ENCODE measurements around the gene LIG4.
"Not testable (repeated sequence)": the region's sequence is repeated elsewhere in the genome, so short reads cannot be mapped to it uniquely, and the experiment has no call there.

LIG4 gene

DNA sequence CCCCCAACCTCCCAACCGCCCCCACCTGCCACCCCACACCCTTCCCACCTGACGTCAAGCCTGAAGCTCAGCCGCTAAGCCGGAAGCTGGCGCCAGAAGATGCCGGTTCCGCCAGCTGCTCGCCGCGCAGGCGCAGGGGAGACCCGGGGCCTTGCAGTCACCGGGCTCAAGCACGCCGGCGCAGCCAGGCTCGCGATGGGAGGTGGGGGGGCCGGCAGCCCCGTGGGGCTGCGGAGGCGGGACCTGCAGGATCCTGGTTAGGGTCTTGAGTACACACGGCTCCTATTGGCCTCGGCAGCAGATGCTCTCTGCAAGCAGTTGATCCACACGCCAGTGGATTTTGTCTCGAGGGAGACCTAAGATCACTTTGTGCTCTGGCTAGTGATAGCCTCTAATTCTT is at the start of gene LIG4:
Gene LIG4 (minus strand): TSS at position 101 of the 400 bp plus-strand sequence. CDS start 4,268 bp downstream, outside the sequence.
- DNase-seq (ENCODE audit: low read depth, low spot score) = peak; percentile 98

GRCh38 chr13:108263621-108264355 is 48.5 kb upstream of the LIG4 start:
- no peak for DNase-seq (ENCODE audit: low read depth, low spot score)

DNA sequence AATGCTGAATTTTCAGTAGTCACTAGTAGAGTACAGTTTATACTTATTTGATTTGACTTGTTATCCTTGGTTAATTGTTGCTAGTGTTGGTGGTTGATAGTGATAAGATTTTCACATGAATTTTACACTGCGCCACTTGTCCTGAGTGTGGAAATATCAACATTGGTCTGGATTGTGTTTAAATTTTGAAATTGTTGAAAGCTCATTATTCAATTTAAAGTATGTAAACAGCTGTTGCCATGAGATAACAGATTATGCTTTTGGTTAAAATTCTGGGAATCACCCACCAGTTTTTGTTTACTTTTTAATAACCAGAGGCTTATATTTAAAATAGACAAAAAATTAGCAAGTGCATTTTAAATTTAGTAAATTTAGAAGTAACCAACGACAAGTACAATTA is 41.9 kb upstream of the LIG4 start:
- no peak for DNase-seq (ENCODE audit: low read depth, low spot score)

DNA sequence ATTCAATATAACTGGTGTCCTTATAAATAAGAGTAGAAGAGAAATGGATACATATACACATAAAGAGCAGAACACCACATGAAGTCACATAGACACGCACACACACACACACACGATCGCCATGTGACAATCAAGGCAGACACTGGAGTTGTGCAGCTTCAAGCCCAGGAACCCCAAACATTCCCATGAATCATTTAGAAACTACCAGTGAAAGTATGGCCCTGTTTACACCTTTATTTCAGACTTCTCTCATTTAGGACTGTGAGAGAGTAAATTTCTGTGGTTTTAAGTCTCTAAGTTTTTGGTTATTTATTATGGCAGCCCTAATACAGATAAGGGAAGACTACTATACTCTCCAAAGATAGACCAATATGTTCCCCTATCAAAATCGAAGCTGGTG is 33.8 kb upstream of the LIG4 start:
- no peak for DNase-seq (ENCODE audit: low read depth, low spot score)

DNA sequence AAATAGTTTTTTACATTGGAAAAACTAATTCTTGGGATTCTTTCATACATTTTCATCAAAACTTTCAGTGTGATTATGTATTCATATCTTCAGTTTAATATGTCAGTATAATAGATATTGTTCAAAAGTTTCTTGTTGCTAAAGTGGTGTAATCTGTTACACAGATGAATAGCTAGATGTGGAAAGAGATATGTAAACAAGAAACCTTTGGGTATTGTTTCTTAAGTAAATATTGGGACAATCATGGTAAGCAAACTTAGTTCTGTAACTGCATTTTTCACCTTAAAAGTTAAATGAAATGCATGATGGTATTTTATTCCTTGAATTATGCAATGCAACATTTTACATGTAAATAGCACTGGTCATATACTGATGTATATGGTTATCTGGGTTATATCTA is 15.0 kb upstream of the LIG4 start:
- DNase-seq (ENCODE audit: low read depth, low spot score) = no peak

- DNase-seq (ENCODE audit: low read depth, low spot score) = peak; percentile 65
Observed at GRCh38 chr13:108227651-108228272, 12.4 kb upstream of the LIG4 start.

DNA sequence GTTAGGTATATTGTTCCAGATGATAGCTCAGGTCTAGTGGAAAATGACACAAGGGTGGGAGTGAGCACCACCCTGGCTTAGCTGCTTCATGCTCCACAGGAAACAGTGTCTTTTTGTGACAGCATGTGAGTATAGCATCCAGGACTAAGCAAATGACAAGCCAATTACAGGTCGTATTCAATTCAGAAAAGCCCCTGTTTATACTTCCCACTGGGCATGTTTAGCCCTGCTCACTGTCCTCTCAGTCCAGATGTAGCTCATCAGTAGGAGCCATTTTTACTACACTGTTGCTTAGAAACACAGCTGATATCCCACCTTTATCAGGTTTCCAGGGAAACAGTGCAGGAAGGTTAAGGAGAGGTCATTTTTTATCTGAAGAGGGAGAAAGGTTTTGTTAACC is 10.8 kb upstream of the LIG4 start:
- no peak for DNase-seq (ENCODE audit: low read depth, low spot score)

DNA sequence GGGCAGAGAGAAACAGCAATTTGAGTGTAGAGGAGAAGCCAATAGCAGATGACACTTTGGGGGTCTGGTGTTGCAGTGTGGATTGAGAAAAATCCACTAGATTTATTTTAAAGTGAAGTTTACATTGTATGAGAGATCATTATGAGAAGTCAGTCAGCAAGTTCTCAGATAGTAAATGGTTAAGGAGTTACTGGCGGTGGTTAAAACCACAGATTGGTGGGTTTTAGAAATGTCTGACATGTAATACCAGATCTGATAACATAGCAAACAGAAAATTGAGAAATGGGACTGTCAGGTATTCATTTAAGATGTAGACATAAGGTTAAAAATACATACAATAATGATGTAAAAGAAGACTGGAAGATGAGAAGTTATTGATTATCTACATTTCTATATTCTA is 10.1 kb upstream of the LIG4 start:
- DNase-seq (ENCODE audit: low read depth, low spot score) = peak; percentile 17

GRCh38 chr13:108223687-108224503 is 8.6 kb upstream of the LIG4 start:
- no peak for DNase-seq (ENCODE audit: low read depth, low spot score)

- no peak for DNase-seq (ENCODE audit: low read depth, low spot score)
Observed at GRCh38 chr13:108220041-108220440, 4.7 kb upstream of the LIG4 start.

- DNase-seq (ENCODE audit: low read depth, low spot score) = peak; percentile 97
Observed at GRCh38 chr13:108218044-108218974, 3.0 kb upstream of the LIG4 start, which contains the start of gene ABHD13. ABHD13 (plus strand) TSS chr13:108218392; CDS start chr13:108229219, 10,827 bp downstream.

DNA sequence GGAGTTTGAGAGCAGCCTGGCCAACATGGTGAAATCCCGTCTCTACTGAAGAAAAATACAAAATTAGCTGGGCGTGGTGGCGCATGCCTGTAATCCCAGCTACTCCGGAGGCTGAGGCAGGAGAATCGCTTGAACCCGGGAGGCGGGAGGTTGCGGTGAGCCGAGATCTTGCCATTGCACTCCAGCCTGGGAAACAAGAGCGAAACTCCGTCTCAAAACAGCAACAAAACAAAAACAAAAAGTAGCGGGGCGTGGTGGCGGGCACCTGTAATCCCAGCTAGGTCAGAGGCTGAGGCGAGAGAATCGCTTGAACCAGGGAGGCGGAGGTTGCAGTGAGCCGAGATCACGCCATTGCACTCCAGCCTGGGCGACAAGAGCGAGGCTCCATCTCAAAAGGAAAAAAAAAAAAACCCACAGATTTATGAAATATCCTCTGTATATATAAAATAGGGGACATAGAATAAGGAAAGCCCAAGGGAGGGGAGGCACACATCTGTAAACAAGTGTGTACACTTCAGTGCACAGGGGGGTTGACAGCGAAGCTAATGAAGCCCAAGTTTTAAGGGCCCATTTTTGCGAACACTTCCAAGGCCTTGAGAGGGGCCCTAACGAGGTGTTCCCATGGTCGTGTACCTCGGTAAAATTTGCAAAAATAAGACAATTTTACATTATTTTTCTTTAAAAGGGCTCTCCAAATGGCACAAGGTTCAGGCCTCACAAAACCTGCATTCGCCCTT is 2.1 kb upstream of the LIG4 start:
- not testable (repeated sequence) for DNase-seq (ENCODE audit: low read depth, low spot score)

DNA sequence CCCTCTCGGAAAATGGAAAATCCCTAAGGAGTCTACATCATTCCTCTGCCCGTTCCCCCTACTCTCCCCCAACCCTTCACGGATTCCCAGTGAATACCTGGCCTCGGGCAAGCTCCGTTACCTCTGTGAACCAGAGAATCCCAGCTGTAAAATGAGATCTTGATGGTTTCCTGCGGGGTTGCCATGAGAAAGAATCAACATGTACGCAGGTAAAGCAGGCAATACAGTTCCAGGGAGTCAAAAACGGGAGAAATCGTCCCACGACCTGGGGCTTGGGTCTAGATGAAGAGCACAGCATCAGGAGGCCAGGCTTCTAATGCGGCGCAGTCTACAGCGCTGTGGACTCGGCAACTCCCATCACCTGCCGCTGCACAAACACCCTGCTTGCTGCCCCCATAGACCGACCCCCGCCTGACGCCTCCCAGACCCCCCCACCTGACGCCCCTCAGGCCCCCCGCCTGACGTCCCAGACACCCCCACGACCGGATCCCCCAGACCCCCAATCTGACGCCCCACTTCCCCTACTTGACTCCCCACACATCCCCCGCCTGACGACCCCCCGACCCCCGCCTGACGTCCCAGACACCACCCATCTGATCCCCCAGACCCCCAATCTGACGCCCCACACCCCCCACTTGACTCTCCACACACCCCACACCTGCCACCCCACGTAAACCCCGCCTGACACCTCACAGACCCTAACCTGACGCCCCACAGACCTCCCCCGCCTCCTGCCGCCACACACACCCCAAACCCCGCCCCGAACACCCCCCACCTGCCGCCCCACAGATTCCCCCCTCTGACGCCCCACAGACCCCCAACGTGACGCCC is 680 bp downstream of the LIG4 start:
- DNase-seq (ENCODE audit: low read depth, low spot score) = peak; percentile 41

- DNase-seq (ENCODE audit: low read depth, low spot score) = peak; percentile 44
Observed at GRCh38 chr13:108213946-108214345, 1.4 kb downstream of the LIG4 start.

DNA sequence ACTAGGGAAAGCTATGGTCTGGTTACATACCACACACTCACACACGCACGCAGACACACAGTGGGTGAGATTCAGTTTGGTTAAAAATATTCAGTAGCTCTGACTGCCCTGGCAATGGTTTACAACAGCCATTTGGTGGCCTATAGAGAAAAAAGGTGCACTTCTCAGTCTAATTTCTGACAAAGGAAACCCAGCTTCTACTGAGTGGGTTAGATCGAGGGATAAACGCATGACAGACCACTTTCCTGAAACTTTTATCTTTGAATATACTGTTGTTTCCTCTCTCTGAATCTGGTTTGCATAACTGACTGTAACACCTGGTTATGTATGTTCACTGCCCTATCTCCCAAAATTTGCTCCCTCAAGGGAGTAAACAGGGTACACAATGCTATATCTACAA is 2.5 kb downstream of the LIG4 start:
- DNase-seq (ENCODE audit: low read depth, low spot score) = no peak

DNA sequence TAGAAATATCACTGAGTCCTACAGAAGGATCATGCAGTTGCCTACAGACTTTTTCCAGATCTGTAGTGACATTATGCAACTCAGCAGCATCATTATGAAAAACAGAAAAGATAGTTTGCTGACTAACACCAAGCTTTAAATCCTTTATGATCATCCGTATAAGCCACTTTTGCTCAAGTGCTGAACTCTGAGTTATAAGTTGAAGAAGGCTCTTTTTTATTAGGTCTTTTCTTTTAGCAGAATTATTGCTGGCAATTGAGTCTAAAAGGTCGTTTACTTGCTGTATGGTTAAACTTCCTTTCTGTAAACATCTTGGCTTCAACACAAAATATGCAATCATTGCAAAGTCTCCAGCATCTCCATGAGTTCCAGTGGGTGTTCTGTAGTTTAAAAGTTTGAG is 4.8 kb downstream of the LIG4 start:
- DNase-seq (ENCODE audit: low read depth, low spot score) = no peak

- DNase-seq (ENCODE audit: low read depth, low spot score) = peak; percentile 35
Observed at GRCh38 chr13:108200781-108201398, 14.4 kb downstream of the LIG4 start.

GRCh38 chr13:108195861-108196260 is 19.5 kb downstream of the LIG4 start:
- DNase-seq (ENCODE audit: low read depth, low spot score) = no peak

- DNase-seq (ENCODE audit: low read depth, low spot score) = no peak
Observed at GRCh38 chr13:108195146-108195545, 20.2 kb downstream of the LIG4 start.

All from astrocyte of the hippocampus (primary cell).